IPS DF 19.7 (cell line): ENCODE data around the gene SUDS3.
"Not testable (repeated sequence)": the region's sequence is repeated elsewhere in the genome, so short reads cannot be mapped to it uniquely, and the experiment has no call there.

ENCODE experiments used
- DNase-seq: peaks from one replicate; pipeline ENCODE4 v3.0.0-alpha.2; 2013; ENCODE audit warnings: low read depth, low spot score

The SUDS3 gene, protein sequence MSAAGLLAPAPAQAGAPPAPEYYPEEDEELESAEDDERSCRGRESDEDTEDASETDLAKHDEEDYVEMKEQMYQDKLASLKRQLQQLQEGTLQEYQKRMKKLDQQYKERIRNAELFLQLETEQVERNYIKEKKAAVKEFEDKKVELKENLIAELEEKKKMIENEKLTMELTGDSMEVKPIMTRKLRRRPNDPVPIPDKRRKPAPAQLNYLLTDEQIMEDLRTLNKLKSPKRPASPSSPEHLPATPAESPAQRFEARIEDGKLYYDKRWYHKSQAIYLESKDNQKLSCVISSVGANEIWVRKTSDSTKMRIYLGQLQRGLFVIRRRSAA

DNA sequence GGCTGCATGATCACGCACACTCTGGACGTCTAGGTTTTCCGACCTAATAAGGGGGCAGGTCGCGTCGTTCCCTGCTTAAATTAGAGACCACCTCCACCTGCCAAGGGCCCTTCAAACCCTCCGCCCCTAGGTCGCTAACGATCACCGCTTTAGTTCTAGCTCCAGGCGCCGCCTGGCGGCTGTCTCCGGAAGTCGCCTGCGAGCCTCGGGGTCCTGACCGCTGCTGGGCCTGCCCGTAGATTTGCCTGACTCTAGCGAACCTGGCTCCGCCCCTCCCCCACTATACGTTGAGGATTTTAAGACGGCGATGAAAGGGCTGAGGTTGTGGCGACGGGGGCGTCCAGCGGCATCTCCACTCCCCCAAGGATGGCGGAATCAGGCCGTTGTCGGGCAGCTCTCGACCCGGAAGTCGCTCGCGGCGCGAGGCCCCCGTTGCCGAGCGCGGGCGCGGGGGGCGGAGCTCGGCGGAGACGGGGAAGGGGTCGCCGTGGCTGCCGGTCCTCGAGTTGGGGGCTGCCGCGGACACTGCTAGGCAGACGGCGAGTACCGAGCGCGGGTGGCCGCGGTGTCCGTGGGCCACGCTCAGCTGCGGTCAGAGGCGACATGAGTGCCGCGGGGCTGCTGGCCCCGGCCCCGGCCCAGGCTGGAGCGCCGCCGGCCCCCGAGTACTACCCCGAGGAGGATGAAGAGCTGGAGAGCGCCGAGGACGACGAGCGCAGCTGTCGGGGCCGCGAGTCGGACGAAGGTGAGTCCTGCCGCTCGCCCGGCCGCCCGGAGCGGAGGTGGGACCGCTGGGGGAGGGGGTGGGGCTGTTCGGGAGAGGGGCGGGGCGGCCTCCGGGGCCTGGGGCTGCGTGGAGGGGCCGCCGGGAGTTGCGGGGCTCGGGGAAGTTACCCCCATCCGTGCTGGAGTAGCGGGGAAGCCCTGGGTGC is at the start of gene SUDS3:
SUDS3 (plus strand) TSS at position 467 of the 932 bp plus-strand sequence; CDS start at position 604, 137 bp downstream.
- peak; percentile 42 for DNase-seq

DNA sequence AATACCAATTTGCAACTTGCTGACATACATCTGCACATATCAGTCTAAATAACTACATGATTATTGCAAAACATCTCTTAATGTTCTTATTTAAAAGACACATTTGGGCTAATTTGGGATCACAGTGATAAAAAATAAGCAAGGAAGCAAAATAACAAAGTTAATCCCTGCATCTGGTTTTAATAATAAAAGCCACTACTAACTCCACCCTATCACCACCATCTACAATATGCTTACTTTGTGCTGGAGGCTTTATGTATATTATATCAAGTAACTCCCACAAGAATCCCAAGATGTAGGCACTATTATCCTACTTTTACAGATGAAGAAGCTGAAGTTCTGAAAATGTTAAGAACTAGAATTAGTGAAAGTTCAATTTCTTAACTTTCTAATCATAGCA is 49.4 kb upstream of the SUDS3 start:
- DNase-seq, result no peak

DNA sequence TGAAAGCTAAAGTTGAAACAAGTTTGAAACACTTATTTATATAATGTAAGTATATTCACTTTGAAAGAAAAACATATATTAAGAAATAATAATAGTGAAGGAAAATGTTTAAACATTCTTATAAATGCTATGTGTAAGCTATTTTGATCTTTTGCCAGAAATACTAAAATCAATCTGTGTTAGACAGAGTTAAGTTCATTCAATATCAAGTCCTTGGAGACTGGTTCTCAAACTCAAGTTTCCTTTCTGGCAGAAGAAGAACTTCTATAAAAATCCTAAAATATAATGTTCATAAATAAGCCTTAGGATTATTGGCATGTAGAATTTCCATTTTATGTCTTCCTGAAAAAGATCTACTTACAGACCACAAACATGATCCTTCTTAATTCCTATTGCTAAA is 49.0 kb upstream of the SUDS3 start:
- DNase-seq, result no peak

DNA sequence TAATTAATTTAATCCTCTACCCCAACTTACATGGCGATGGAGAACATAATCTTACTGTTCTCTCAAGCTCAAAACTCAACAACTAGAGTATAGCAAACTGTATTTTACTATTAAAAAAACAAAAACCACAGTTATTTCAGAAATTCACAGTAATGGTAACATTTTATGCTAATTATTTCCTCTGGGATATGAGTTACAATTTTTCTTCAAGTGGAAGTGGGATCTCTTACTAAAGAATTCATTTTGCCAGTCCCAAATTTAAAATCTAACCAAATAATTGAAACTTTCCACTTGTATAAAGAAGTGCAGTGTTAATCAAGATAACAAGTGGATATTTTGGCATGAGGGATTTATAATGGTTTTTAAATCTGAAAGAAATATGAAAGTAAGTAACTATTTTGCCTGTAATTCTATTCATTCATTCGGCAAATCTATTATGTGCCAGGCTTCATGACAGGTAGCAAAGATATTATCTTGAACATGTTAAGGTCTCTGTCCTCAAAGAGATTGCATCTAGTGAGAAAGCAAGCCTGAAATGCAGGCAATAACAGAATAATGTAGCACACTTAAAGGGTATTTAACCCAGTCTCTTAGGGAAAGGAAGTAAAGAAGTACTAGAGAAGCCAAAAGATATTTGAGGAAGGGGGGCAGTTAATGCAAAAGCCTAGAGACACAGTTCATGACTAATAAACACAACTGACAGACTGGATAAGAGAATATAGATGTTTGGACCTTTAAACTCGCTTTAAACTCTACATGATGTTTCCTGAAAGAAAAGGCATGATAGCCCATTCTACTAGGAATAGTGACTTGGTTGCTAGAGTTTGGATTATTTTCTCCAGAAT is 47.6 kb upstream of the SUDS3 start:
- no peak for DNase-seq

DNA sequence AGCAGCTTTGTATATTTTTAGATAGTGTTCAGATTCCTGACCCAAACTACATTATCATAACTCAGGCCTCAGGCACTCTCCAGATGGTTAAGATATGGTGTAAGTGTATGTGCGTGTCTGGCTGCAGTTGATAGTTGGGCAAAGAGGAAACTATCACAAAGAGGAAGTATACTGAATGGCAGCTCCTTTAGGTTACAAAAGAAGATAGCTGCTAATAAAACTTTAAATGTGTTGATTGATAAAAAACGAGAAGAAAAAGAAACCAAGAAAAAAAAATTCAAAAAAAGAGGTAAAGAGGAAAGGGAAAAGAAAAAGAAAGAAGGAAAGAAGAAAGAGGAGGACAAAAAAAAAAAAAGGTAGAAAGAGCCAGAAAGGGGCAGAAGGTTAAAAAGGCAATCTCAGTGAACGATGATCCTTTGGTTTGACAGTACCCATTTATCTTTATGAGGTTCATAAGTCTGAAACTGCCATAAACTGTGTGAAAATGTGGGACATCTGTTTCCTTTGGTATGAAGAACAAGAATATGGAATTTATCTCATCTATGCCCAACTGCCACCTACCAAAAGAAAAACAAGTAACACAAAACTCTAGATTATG is 45.8 kb upstream of the SUDS3 start:
- DNase-seq, result no peak

DNA sequence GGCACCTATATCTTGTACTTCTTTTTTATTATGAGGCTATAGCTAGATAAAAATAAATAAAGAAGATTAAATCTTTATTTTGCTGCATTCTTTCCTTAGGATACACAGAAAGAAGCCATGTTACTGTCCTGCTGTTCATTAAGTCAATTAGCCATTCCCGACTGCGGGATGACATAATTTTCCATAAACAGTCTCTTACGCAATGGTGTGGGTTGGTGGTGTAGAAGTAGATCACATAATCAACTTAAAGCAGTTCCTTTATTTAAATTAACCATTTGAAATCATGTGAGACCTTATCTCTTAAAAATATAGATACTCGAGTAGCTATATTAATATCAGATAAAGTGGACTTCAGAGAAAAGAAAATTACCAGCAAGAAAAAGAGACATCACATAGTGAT is 43.8 kb upstream of the SUDS3 start:
- DNase-seq, result no peak

DNA sequence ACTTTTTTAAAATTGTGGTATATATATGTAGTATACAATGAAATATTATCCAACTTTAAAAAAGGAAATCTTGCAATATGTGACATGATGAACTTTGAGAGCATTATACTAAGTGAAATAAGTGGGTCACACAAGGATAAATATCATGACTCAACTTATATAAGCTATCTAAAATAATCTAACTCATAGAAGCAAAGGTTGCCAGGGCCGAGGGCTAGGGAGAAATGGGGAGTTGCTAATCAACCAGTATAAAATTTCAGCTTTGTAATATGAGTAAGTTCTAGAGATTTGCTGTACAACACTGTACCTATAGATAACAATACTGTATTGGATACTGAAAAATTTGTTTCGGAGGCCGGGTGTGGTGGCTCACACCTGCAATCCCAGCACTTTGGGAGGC is 42.1 kb upstream of the SUDS3 start:
- DNase-seq, result no peak

DNA sequence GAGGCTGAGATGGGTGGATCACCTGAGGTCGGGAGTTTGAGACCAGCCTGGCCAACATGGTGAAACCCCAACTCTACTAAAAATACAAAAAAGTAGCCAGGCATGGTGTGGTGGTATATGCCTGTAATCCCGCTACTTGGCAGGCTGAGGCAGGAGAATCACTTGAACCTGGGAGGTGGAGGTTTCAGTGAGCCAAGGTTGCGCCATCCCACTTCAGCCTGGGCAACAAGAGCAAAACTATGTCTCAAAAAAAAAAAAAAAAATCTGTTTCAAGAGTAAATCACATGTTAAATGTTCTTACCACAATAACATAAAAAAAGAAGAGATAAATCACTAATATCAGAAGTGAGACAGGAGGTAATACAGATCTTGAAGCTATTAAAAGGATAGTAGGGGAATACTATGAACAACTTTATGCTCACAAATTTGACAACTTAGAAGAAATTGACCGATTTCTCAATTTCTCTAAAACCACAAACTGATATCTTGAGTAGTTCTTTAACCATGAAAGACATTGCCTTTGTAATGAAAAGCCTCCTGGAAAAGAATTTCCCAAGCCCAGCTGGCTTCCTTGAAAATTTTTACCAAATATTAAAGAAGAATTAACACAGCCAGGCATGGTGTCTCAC is 41.3 kb upstream of the SUDS3 start:
- no peak for DNase-seq

DNA sequence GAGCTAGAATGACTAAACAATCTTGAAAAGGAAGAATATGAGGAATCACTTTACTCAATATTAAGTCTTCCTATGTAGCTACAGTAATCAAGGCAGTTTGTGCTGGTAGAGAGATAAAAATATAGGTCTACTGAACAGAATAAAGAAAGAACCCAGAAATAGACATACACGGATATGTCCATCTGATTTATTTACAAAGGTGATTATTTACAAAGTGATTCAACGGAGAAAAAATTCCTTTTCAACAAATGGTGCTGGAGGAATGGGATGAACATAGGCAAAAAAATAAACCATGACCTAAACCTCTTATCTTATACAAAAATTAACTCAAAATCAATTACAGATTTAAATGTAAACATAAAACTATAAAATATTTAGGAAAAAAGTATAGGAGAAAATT is 40.2 kb upstream of the SUDS3 start:
- no peak for DNase-seq

DNA sequence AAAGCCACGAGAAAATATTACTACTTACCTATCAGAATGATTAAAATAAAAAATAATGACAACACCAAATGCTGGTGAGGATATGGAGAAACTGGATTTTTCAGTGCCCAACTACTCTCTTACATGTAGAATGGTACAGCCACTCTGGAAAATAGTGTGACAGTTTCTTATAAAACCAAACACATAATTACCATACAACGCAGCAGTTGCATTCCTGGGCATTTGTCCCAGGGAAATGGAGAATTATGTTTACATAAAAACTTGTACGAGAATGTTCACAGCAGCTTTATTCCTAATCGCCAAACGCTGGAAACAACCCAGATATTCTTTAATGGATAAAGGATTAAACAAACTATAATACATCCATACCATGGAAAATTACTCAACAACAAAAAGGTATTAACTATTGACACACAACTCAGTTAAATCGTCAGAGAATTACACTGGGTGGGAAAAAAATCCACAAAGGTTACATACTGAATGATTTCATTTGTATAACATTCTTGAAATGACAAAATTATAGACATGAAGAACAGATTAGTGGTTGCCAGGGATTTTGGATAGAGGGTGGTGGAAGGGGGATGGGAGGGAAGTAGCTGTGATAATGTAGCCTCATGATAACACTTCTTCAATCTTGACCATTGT is 39.0 kb upstream of the SUDS3 start:
- DNase-seq, result no peak

DNA sequence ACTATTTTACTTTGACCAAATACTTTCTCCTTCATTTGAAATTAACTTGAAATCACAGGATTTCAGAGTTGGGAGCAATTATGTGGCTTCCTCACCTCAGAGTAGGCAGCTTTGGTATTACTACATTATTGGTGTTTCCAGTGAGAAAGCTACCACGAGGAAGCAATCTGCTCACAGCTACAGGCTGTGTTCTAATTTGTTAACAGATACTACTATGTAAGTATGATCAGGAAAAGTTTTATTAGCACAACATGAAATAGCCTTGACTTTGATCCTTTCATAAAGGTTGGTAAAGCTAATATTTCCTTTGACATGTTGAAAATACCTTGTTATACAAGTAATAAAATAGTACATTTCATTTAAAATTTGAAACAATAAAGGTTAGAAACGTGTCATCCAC is 34.3 kb upstream of the SUDS3 start:
- DNase-seq, result no peak

DNA sequence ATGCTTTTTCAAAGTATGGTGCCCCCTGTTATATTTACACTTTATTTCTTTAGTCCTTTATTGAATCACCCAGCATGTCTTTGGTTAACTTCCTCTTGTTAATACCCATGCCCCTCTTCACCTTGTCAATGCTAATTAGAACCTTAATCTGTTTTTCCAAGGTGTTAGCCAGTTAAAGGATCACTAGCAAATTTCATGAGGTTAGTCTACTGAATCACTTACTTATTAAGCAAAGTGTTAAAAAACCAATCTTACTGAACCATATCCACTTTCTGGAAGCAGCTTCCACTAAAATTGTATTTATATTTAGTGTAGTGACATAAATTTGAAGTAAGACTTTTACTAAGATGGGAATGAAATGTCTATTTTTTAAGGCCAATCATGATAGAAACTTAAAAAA is 31.5 kb upstream of the SUDS3 start:
- DNase-seq, result no peak

DNA sequence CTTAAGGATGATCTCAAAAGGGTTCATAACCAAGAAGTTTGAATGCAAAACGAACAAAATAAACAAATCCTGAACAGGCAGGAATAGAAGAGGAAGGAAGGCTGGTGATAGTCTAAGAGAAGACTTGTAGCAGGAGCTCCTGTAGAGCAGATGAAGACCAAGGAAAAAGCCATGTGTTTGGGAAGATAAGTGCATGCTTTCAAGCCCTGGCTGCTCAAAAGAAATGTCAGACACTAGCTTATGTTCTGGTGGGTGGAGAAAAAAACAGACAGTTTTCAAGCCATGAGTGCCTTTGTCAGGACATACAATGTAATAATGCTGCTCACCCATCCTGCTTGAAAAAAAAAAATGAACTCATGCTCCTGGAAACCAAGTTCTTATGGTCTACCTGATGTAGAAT is 31.0 kb upstream of the SUDS3 start:
- DNase-seq, result no peak

DNA sequence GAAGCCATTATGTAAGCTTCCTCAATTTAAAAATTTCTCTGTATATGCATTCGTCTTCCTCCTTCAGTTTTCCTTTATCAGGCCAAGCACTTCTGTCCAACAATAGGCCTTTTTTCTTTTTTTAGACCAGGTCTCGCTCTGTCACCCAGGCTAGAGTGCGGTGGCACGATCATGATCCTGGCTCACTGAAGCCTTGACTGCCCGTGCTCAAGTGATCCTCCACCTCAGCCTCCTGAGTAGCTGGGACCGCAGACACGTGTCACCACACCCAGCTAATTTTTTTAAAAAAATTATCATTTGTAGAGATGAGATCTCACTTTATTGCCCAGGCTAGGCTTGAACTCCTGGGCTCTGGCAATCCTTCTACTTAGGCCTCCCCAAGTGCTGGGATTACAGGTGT is 29.5 kb upstream of the SUDS3 start:
- DNase-seq, result no peak

DNA sequence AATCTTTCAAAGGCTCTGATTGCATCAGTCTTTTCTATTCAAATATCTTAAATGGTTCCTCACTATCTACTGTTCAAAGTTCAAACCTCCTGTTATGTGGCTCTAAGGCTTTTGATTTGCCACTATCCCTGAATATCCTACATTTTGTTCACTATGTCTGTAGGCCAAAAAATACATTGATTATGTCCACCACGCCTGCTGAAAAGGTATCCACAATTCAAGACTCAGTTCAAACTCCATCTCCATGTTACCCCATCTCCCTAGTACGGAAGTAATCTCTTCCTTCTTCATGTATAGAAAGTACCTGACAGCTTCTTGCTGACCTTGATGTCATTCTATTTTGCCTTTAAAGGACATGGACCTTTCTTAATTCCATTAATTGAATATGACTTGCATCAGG is 28.4 kb upstream of the SUDS3 start:
- DNase-seq, result no peak

DNA sequence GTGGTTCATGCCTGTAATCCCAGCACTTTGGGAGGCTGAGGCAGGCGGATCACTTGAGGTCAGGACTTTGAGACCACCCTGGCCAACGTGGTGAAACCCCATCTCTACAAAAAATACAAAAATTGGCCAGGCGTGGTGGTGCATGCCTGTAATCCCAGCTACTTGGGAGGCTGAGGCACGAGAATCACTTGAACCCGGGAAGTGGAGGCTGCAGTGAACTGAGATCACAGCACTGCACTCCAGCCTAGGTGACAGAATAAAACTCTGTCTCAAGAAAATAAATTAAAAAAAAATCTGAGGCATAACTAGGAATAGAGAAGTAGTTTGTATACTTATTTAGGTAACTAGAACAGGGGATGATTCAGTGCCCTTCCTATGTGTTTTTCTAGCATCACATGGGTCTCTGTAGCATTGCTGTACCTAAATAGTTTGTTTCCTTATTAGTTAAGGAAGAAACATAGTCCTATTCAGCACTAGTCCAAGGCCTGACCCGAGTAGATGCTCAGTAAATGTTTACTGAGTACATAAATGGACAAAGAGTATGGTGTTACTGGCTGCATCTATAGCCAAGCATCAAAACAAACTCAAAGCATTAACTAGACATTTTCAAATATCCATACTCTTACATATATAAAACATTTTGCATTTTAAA is 25.3 kb upstream of the SUDS3 start:
- DNase-seq, result no peak

DNA sequence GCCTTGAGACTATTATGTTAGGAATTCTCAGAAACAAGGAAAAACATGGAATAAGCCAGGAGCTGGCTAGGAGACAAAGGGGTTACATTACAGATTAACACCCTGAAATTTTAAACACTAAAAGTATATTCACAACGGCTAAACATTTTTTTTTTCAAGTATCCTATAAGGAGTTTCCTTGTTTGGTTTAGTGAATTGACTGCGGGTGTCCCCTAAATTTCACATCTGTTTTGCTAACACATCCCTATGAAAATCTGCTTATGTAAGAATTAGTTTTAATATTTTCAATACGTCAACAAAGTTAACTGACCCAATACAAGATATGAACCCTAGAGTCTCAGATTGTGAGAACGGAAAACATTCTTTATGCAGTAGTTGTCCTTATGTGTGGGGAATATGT is 22.6 kb upstream of the SUDS3 start:
- no peak for DNase-seq

DNA sequence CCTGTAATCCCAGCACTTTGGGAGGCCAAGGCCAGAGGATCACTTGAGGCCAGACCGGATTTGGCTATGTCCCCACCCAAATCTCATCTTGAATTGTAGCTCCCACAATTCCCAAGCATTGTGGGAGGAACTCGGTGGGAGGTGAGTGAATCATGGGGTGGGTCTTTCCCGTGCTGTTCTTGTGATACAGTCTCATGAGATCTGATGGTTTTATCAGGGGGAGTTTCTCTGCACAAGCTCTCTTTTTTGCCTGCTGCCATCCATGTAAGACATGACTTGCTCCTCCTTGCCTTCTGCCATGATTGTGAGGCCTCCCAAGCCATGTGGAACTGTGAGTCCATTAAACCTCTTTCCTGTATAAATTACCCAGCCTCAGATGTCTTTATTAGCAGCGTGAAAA is 21.9 kb upstream of the SUDS3 start:
- DNase-seq, result not testable (repeated sequence)

DNA sequence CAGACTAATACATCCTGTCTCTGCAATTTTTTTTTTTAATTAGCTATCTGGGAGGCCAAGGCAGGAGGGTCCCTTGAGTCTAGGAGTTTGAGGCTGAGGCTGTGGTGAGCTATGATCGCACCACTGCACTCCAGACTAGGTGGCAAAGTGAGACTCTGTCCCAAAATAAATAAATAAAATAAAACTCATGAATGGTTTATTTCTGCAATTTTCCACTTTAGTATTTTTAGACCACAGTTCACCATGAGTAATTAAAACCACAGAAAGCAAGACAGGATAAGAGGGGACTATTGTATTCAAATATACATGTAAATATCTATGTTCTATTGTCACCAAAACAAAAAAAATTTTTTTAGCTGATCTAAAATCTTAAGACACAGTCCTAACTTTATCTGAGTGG is 21.5 kb upstream of the SUDS3 start:
- no peak for DNase-seq

DNA sequence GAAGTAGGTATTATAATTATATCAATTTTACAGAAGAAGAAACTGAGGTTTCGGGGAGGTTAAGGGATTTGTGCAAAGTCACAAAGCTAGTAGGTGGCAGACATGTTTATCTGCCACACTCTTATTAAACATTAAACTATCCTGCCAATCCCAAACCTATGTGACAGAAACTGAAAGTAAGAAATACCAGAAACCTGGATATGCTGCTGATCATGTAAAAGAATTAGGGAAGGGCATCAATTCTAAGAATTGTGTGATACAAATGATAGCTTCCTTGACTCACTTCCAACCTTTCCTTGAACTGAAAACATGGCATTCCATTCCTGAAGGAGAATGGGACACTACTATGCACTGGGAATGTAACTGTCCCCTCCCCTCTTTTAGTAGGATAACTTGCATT is 20.5 kb upstream of the SUDS3 start:
- no peak for DNase-seq
